GM19455 (cell line): ENCODE results near the gene KRTAP4-11.
"Not testable (repeated sequence)": the region's sequence is repeated elsewhere in the genome, so short reads cannot be mapped to it uniquely, and the experiment has no call there.

Experiments used
- ATAC-seq: cut with Tn5 transposase; IDR thresholded peaks from one replicate; pipeline ENCODE4 v1.9.1; 2021; ENCODE audit not compliant: unreplicated experiment

The KRTAP4-11 gene

GRCh38 chr17:41125064-41125463, 6.9 kb upstream of the KRTAP4-11 start:
- ATAC-seq = no peak

GRCh38 chr17:41123991-41124371, 5.8 kb upstream of the KRTAP4-11 start, which contains the start of gene KRTAP4-12:
TSS of gene KRTAP4-12 (minus strand) at chr17:41124182. CDS start at chr17:41124122, 60 bp downstream.
- ATAC-seq = not testable (repeated sequence)

- ATAC-seq = not testable (repeated sequence)
Observed at GRCh38 chr17:41123292-41123990, 5.3 kb upstream of the KRTAP4-11 start.

GRCh38 chr17:41121742-41122141, 3.6 kb upstream of the KRTAP4-11 start:
- ATAC-seq = no peak

GRCh38 chr17:41119696-41120690, 1.8 kb upstream of the KRTAP4-11 start:
- not testable (repeated sequence) for ATAC-seq

DNA sequence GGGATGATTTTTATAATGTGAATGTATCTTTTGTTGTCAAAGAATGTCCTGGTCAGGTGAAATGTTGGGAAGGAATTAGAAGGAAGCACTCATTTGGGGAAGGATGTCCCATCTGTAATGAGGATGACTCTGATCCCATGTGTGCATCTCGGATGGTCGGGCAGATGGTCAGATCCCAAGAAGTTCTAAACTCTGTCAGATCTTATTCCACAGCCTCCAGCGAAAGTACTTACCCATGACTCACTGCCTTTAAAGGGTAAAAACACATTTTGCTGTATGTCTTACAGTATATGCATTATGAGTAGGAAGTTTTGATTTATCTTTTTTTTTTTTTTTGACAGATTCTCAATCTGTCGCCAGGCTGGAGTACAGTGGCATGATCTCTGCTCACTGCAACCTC, 548 bp upstream of the KRTAP4-11 start:
- no peak for ATAC-seq

DNA sequence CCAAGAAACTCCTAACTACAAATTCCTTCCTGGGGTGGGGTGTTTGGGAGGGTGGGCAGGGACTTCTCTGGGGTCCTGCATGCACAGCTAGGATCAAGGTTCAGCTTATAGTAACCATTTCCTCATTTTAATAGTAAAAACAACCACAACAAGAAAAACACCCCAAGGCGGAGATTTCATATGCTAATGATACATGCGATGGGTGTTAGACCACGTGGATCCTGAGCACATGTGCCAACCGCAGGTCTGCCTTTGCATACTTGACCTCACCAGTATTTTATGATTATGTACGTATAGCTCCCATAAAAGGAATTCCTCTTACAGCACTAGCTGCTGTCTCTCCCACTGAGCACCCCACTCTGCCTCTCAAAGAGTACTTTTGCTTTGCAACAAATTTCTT, 1.9 kb downstream of the KRTAP4-11 start:
- no peak for ATAC-seq

DNA sequence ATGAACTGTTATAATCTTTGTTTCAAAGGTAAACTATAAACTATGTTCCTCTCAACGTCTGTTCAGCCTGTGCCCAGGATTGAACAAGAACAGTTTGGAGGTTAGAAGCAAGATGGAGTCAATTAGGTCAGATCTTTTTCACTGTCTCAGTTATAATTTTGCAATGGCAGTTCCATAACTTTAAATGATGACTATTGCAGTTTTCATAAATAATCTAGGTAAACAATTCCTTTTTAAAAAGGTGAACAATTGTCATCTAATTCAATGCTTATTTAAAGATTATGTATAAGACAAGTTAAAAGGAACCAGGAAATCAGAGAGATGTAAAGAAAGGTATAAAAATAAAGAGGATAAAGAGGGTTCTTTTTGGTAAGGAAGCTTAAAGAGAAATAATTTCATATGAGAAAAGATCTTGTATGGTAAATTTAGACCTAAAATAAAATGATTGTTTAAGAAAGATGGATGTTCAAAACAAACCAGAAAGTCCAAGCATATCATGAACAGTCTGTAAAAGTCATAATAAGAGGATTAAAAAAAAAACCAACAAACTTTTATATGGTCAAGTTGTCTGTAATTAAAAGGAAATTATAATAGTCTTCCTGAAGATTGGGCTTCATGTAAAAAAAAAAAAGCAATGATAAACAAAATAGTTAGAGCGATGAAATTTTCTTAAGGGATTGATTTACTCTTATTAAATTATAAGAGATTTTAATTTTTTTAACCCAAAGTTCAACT, 6.9 kb downstream of the KRTAP4-11 start:
- no peak for ATAC-seq

- ATAC-seq = not testable (repeated sequence)
Observed at GRCh38 chr17:41108728-41109386, 9.3 kb downstream of the KRTAP4-11 start.

GRCh38 chr17:41107941-41108450, 10.2 kb downstream of the KRTAP4-11 start:
- no peak for ATAC-seq

DNA sequence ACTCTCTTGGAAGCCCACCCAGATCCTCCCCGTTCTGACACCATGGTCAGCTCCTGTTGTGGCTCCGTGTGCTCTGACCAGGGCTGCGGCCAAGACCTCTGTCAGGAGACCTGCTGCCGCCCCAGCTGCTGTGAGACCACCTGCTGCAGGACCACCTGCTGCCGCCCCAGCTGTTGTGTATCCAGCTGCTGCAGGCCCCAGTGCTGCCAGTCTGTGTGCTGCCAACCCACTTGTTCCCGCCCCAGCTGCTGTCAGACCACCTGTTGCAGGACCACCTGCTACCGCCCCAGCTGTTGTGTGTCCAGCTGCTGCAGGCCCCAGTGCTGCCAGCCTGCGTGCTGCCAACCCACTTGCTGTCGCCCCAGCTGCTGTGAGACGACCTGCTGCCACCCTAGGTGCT, 12.8 kb downstream of the KRTAP4-11 start, which contains the start of gene KRTAP4-9:
KRTAP4-9 (plus strand) TSS at position 43 of the 400 bp plus-strand sequence; CDS start at position 43, 0 bp downstream.
- not testable (repeated sequence) for ATAC-seq

GRCh38 chr17:41104386-41105038, 13.7 kb downstream of the KRTAP4-11 start:
- not testable (repeated sequence) for ATAC-seq

- no peak for ATAC-seq
Observed at GRCh38 chr17:41103896-41104295, 14.3 kb downstream of the KRTAP4-11 start.

DNA sequence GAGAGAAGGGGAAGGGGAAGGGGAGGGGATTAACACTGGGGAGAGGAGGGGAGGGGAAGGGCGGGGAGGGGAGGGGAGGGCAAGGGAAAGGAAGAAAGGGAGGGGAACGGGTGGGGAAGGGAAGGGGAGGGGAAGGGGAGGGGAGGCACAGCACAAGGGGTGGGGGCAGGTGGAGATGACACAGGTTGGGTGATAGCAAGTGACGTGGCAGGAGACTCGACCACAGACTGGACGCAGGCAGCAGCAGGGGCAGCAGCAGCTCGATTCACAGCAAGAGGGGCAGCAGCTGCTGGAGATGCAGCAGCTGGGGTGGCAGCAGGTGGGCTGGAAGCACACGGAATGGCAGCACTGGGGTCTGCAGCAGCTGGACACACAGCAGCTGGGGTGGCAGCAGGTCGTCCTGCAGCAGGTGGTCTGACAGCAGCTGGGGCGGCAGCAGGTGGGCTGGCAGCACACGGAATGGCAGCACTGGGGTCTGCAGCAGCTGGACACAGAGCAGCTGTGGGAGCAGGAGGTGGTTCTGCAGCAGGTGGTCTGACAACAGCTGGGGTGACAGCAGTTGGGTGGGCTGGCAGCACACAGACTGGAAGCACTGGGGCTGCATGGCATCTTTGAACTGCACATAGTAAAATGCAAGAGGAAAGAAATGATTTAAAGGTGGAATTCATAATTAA, 16.4 kb downstream of the KRTAP4-11 start, which contains the start of gene KRTAP4-16:
KRTAP4-16 (minus strand) TSS at position 624 of the 674 bp plus-strand sequence; CDS start at position 624, 0 bp downstream.
- no peak for ATAC-seq

DNA sequence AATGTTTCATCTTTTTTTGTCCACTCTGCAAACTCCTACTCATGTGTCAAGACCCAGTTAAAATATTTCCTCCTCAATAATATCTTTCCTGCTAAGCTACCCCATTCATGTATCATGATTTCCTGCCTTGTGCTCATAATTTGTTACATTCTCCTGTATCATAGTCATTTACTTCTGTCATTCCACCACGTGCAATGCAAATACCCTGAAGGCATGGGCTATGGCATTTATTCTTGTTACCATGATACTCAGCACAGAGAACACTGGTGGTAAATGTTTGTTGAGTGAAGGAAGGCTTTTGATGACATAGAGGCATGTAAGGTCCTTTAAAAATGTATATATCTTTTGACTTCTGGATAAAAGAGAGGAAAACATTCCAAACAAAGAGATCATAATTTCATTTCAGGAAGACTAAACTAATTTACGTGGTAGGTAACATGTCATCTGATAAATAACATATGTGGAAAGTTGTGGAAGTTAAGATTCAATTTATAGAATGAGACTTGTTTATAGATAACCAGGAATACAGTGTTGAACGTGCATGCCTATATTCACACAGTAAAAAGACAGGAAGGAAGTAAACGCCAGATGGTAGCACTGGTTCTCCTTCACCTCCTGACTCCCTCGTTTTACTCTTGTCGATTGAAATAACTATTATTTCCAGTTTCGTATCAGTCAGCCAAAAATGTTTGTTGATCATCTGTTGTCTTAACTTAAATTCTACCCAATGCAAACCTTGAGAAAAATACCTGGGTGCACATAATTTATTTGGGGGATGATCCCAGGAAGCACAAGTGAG, 18.3 kb downstream of the KRTAP4-11 start:
- not testable (repeated sequence) for ATAC-seq

- no peak for ATAC-seq
Observed at GRCh38 chr17:41098481-41098880, 19.7 kb downstream of the KRTAP4-11 start.

DNA sequence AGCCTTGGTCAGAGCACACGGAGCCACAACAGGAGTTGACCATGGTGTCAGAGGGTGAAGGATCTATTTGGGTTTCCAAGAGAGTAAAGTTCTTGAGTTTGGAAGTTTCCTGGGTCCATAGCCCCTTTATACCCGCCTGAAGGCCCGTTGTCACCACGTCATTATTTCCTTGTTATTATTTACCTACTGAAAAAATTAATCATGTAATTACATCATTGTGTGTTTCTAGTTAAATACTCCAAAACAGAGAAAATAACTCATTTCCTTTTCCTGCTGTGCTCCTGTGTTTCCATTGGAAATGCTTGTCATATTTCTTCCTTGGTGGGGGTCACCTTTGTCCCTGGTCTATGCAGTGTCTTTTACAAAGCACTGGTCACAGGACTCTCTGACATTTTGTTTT, 20.1 kb downstream of the KRTAP4-11 start, which contains the start of gene KRTAP4-8:
KRTAP4-8 (minus strand) TSS at position 101 of the 400 bp plus-strand sequence; CDS start at position 43, 58 bp downstream.
- no peak for ATAC-seq

- ATAC-seq = no peak
Observed at GRCh38 chr17:41096055-41096454, 22.1 kb downstream of the KRTAP4-11 start.
